Suppressor macrophage treated with lipopolysaccharide for 1 hour (primary cell): ENCODE measurements around the gene HSP90AB1.

Source experiments
- DNase-seq, 3 donors: peaks; one replicate each; pipeline ENCODE4 v3.0.0-alpha.2; 2020 to 2022

Gene HSP90AB1

GRCh38 chr6:44235891-44236516 lies 10.9 kb upstream of the HSP90AB1 start:
- DNase-seq, result peak in 2 of 3 donors; percentile 38 to 44

GRCh38 chr6:44237021-44237812 lies 9.7 kb upstream of the HSP90AB1 start:
- DNase-seq, result peak; percentile 96 to 98 (median 96)

GRCh38 chr6:44237813-44238433 lies 9.0 kb upstream of the HSP90AB1 start:
- DNase-seq, result peak; percentile 86 to 94 (median 90)

- DNase-seq, result no peak
These were observed 8.1 kb upstream of the HSP90AB1 start for GRCh38 chr6:44238687-44239350.

GRCh38 chr6:44243345-44243744 lies 3.6 kb upstream of the HSP90AB1 start:
- no peak for DNase-seq

GRCh38 chr6:44245391-44245911 lies 1.4 kb upstream of the HSP90AB1 start:
- DNase-seq, result no peak

GRCh38 chr6:44245912-44246662 lies 814 bp upstream of the HSP90AB1 start:
- peak; percentile 67 to 91 (median 78) for DNase-seq

GRCh38 chr6:44247338-44248302 lies 719 bp downstream of the HSP90AB1 start:
- peak; percentile 91 to 95 (median 92) for DNase-seq

GRCh38 chr6:44248579-44248978 lies 1.7 kb downstream of the HSP90AB1 start:
- no peak for DNase-seq

GRCh38 chr6:44249082-44249748 lies 2.3 kb downstream of the HSP90AB1 start:
- no peak for DNase-seq

GRCh38 chr6:44250067-44250717 lies 3.3 kb downstream of the HSP90AB1 start:
- DNase-seq, result no peak

- no peak for DNase-seq
These were observed 3.8 kb downstream of the HSP90AB1 start for GRCh38 chr6:44250718-44251123.

- no peak for DNase-seq
These were observed 4.9 kb downstream of the HSP90AB1 start for GRCh38 chr6:44251576-44252524.

- peak; percentile 51 to 78 (median 60) for DNase-seq
These were observed 6.6 kb downstream of the HSP90AB1 start for GRCh38 chr6:44253307-44254101.

GRCh38 chr6:44254191-44255104 lies 7.5 kb downstream of the HSP90AB1 start:
- no peak for DNase-seq

GRCh38 chr6:44255105-44255808 lies 8.4 kb downstream of the HSP90AB1 start:
- DNase-seq, result no peak
